OCI-LY7 (cell line): ENCODE results near the gene STPG4. TPM values are rescaled to one million over a fixed set of nuclear protein-coding genes. Genes with fewer than 3 reads are reported as not detected.

Experiments used
- BruUV-seq: library from RNA; stranded (reverse); fragments of 400-500 nt; replicated peaks from 2 replicates; lab custom pipeline; 2021; lab: Mats Ljungman, UMichigan
- CTCF ChIA-PET: fragments of 300-600 bp; sonication (Branson Sonifier 250); formaldehyde crosslinking; loops from one replicate; lab custom pipeline; 2022; ENCODE audit warnings: antibody characterized with exemption; ENCODE audit not compliant: unreplicated experiment; lab: Charles Lee
- POLR2A ChIA-PET: fragments of 300-600 bp; sonication (Branson Sonifier 250); formaldehyde crosslinking; loops from one replicate; lab custom pipeline; 2022; ENCODE audit warnings: antibody characterized with exemption; lab: Charles Lee
- DNase-seq: peaks from one replicate; pipeline ENCODE4 v3.0.0-alpha.2; 2015; ENCODE audit warnings: low spot score
- H2AFZ ChIP-seq: fragments of 200-600 bp; sonication (generic), shearing (Covaris generic); 2 replicates; pipeline ENCODE4 v1.6.1; 2014; ENCODE audit warnings: mild to moderate bottlenecking, antibody characterized with exemption, low read length, moderate library complexity
- H3K27ac ChIP-seq: fragments of 200-600 bp; sonication (generic); 2 replicates; pipeline ENCODE4 v1.5.1; 2014; ENCODE audit warnings: mixed run types, low read depth, mild to moderate bottlenecking, moderate library complexity, low read length, inconsistent platforms; ENCODE audit not compliant: poor library complexity, severe bottlenecking
- H3K36me3 ChIP-seq: fragments of 200-600 bp; sonication (generic); 2 replicates; pipeline ENCODE4 v1.6.1; 2014; ENCODE audit warnings: mild to moderate bottlenecking, antibody characterized with exemption, low read length, moderate library complexity, mixed read lengths; ENCODE audit not compliant: insufficient read depth
- H3K4me1 ChIP-seq: fragments of 200-600 bp; sonication (generic); 2 replicates; pipeline ENCODE4 v1.5.1; 2014; ENCODE audit warnings: mild to moderate bottlenecking, low read length; ENCODE audit not compliant: insufficient read depth, poor library complexity, severe bottlenecking
- H3K4me2 ChIP-seq: fragments of 200-600 bp; sonication (generic); 2 replicates; pipeline ENCODE4 v1.6.1; 2014; ENCODE audit warnings: mild to moderate bottlenecking, low read length
- H3K4me3 ChIP-seq: fragments of 200-600 bp; sonication (generic); 2 replicates; pipeline ENCODE4 v1.5.1; 2014; ENCODE audit warnings: mild to moderate bottlenecking, low read depth, low read length; ENCODE audit not compliant: poor library complexity, severe bottlenecking
- H3K79me2 ChIP-seq: fragments of 200-600 bp; sonication (generic); 2 replicates; pipeline ENCODE4 v1.6.1; 2016; ENCODE audit warnings: low read depth, mild to moderate bottlenecking, low read length, moderate library complexity, mixed read lengths; ENCODE audit not compliant: insufficient read depth
- H3K9me2 ChIP-seq: fragments of 200-600 bp; sonication (generic); 2 replicates; pipeline ENCODE4 v1.6.1; 2016; ENCODE audit warnings: mild to moderate bottlenecking, low read length, mixed read lengths; ENCODE audit not compliant: insufficient read depth
- H3K9me3 ChIP-seq: fragments of 200-600 bp; sonication (generic); 2 replicates; pipeline ENCODE4 v1.6.1; 2014; ENCODE audit warnings: mild to moderate bottlenecking, mixed run types, low read length, mixed read lengths
- H4K20me1 ChIP-seq: fragments of 200-600 bp; sonication (generic); 2 replicates; pipeline ENCODE4 v1.6.1; 2014; ENCODE audit warnings: mild to moderate bottlenecking, antibody characterized with exemption, low read length, moderate library complexity, mixed read lengths; ENCODE audit not compliant: insufficient read depth
- CTCF ChIP-seq: fragments of 200-600 bp; sonication (generic); conservative IDR thresholded peaks from 2 replicates; pipeline ENCODE4 v1.5.1; 2014; ENCODE audit warnings: mild to moderate bottlenecking, antibody characterized with exemption, low read length, moderate library complexity, mixed read lengths
- EZH2phosphoT487 ChIP-seq: fragments of 200-600 bp; sonication (generic); IDR thresholded peaks from 2 replicates; pipeline ENCODE4 v1.6.1; 2018; ENCODE audit warnings: low read depth, borderline replicate concordance, mild to moderate bottlenecking, mixed run types, antibody characterized with exemption, low read length, moderate library complexity, mixed read lengths
- intact Hi-C: fragments of 100-400 bp; cut with micrococcal nuclease; formaldehyde crosslinking; loops from one replicate; pipeline ENCODE4 v1.10.0; 2022; ENCODE audit not compliant: unreplicated experiment
- total RNA-seq, 2 experiments: library from RNA; depleted of rRNA in 1 of 2; stranded (reverse); fragments of >200 nt in 1 of 2; shearing (Covaris generic) in 1 of 2; gene quantifications; 2 replicates each; pipeline ENCODE4 v1.2.3, GENCODE V29; 2014 to 2022

Gene STPG4
- total RNA-seq, 2 experiments from 2014 or later = 0.68 TPM; not detected in 1

- ChIA-PET POLR2A (no interaction called here), CTCF (no interaction called here)
- no peak overlapping the region for H3K27ac ChIP-seq
- intact Hi-C loops = no loop called here
- no peaks in the 10 kb centered on the region for H3K36me3 ChIP-seq
- no peaks in the 10 kb centered on the region for H3K9me2 ChIP-seq
- no peak overlapping the region for H3K4me3 ChIP-seq
- DNase-seq = no peak
- H3K4me1 ChIP-seq = no peaks in the 10 kb centered on the region
- H3K9me3 ChIP-seq = no peaks in the 10 kb centered on the region
- TF ChIP-seq EZH2phosphoT487 = no peak
- no peak for TF ChIP-seq CTCF
- no TSS peak for BruUV-seq
- H4K20me1 ChIP-seq = no peaks in the 10 kb centered on the region
- no peaks in the 10 kb centered on the region for H3K79me2 ChIP-seq
- H3K4me2 ChIP-seq = no peak overlapping the region
- H2AFZ ChIP-seq = no peak overlapping the region
Measured at GRCh38 chr2:47083005-47083404, 72.1 kb downstream of the STPG4 start.

- H3K4me3 ChIP-seq = no peak overlapping the region
- no peaks in the 10 kb centered on the region for H4K20me1 ChIP-seq
- no peak overlapping the region for H3K4me2 ChIP-seq
- no TSS peak for BruUV-seq
- DNase-seq = no peak
- H2AFZ ChIP-seq = no peak overlapping the region
- peaks cover 3% of the 10 kb centered on the region; the same call in 1 of the 2 replicates for H3K36me3 ChIP-seq
- TF ChIP-seq EZH2phosphoT487 = no peak
- no peak for TF ChIP-seq CTCF
- H3K9me2 ChIP-seq = no peaks in the 10 kb centered on the region
- no peak overlapping the region for H3K27ac ChIP-seq
- ChIA-PET POLR2A (no interaction called here), CTCF (no interaction called here)
- H3K4me1 ChIP-seq = no peaks in the 10 kb centered on the region
- H3K79me2 ChIP-seq = no peaks in the 10 kb centered on the region
- H3K9me3 ChIP-seq = no peaks in the 10 kb centered on the region
- intact Hi-C loops = no loop called here
Measured at GRCh38 chr2:47080888-47081301, 74.2 kb downstream of the STPG4 start.

GRCh38 chr2:47079515-47080412 is 75.3 kb downstream of the STPG4 start:
- no peaks in the 10 kb centered on the region for H3K4me1 ChIP-seq
- no peak overlapping the region for H3K4me2 ChIP-seq
- ChIA-PET CTCF (no interaction called here), POLR2A (interaction anchor here (0.6 kb wide), 1 partner anchor 26 kb away, joined by 3 read pairs; no protein-coding TSS in a partner anchor)
- no peaks in the 10 kb centered on the region for H4K20me1 ChIP-seq
- H3K27ac ChIP-seq = no peak overlapping the region
- DNase-seq = no peak
- H3K79me2 ChIP-seq = no peaks in the 10 kb centered on the region
- no TSS peak for BruUV-seq
- no peak overlapping the region for H3K4me3 ChIP-seq
- H3K36me3 ChIP-seq = peaks cover 4% of the 10 kb centered on the region; the same call in 1 of the 2 replicates
- no peaks in the 10 kb centered on the region for H3K9me2 ChIP-seq
- no peak overlapping the region for H2AFZ ChIP-seq
- H3K9me3 ChIP-seq = no peaks in the 10 kb centered on the region
- TF ChIP-seq EZH2phosphoT487 (no peak), CTCF (no peak)
- intact Hi-C loops = loop anchor here (10.0 kb wide), 1 partner anchor 245 kb away; no protein-coding TSS in a partner anchor
